Vagina (tissue), 2 donors: Measurements from ENCODE around the gene NEO1. TPM values are rescaled to one million over a fixed set of nuclear protein-coding genes. Genes with fewer than 3 reads are reported as not detected.

Experiments
- DNase-seq, 2 donors: peaks; one replicate each; pipeline ENCODE4 v3.0.0-alpha.2; 2017; ENCODE audit errors: extremely low spot score in 2 of 2
- H3K27ac ChIP-seq: fragments of 200-600 bp; sonication (generic); one replicate; pipeline ENCODE4 v1.5.1; 2019
- H3K27me3 ChIP-seq: fragments of 200-600 bp; sonication (generic); one replicate; pipeline ENCODE4 v1.5.1; 2019
- H3K36me3 ChIP-seq, 2 donors: fragments of 200-600 bp; sonication (generic); one replicate each; pipeline ENCODE4 v1.5.1; 2017 to 2019
- H3K4me1 ChIP-seq: fragments of 200-600 bp; sonication (generic); one replicate; pipeline ENCODE4 v1.5.1; 2019
- H3K4me3 ChIP-seq, 2 donors: fragments of 200-600 bp; sonication (generic); 1 replicate in 1 of 2; 2 replicates in 1 of 2; pipeline ENCODE4 v1.5.1; 2016 to 2019
- H3K9me3 ChIP-seq: fragments of 200-600 bp; sonication (generic); one replicate; pipeline ENCODE4 v1.5.1; 2019
- POLR2A ChIP-seq, 2 donors: fragments of 450-650 bp; IDR thresholded peaks; one replicate each; pipeline ENCODE4 v1.6.1; 2017; ENCODE audit warnings: antibody characterized with exemption in 2 of 2, mild to moderate bottlenecking in 2 of 2, moderate library complexity in 2 of 2
- POLR2AphosphoS5 ChIP-seq, 2 donors: sonication (generic); formaldehyde crosslinking; IDR thresholded peaks; one replicate each; pipeline ENCODE4 v1.9.0; 2017; ENCODE audit warnings: antibody characterized with exemption in 2 of 2, mild to moderate bottlenecking in 2 of 2, low read depth in 1 of 2; ENCODE audit not compliant: insufficient read depth in 1 of 2
- intact Hi-C: fragments of 100-400 bp; cut with DNase I; formaldehyde crosslinking; loops from one replicate; pipeline ENCODE4 v1.15.1; 2023
- total RNA-seq: library from RNA; depleted of rRNA; stranded (reverse); fragments of >200 nt; gene quantifications from one replicate; pipeline ENCODE4 v1.2.3, GENCODE V29; 2016
- TF ChIP-seq, protein P1 (sequence below), 3 experiments: fragments of 450-650 bp in 2 of 3; fragments of 200-600 bp in 1 of 3; sonication (generic) in 1 of 3; IDR thresholded peaks; one replicate each; pipeline ENCODE4 v1.5.1; 2017 to 2019; ENCODE audit warnings: antibody characterized with exemption in 3 of 3, mild to moderate bottlenecking in 2 of 3, moderate library complexity in 2 of 3

NEO1 gene
- total RNA-seq, 1 donor from 2014 or later: 21.9 TPM

DNA sequence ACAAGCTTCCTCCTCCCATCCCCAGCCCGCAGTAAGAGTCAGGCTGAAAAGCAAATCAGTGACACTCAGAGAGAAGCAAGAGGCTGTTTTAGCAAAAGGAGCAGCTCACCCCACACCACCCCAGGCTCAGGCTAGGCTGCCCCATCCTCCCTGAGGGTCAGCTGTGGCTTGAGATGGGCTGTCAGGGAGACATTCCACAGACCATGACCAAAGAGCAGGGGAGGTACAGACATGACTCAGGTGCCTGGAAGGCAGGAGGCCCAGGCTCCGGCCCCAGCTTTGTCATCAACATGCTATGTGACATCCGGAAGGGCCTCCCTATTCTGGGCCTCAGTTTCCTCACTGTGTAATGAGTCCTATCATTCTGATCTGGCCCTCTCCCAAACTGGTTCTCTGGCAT, 291.8 kb downstream of the NEO1 start:
- DNase-seq: no peak
- Histone ChIP-seq H3K27me3 (no peaks in the 10 kb centered on the region), H3K4me3 (no peak overlapping the region), H3K27ac (no peak overlapping the region), H3K36me3 (no peaks in the 10 kb centered on the region), H3K9me3 (no peaks in the 10 kb centered on the region), H3K4me1 (no peaks in the 10 kb centered on the region)
- TF ChIP-seq, protein P1, sequence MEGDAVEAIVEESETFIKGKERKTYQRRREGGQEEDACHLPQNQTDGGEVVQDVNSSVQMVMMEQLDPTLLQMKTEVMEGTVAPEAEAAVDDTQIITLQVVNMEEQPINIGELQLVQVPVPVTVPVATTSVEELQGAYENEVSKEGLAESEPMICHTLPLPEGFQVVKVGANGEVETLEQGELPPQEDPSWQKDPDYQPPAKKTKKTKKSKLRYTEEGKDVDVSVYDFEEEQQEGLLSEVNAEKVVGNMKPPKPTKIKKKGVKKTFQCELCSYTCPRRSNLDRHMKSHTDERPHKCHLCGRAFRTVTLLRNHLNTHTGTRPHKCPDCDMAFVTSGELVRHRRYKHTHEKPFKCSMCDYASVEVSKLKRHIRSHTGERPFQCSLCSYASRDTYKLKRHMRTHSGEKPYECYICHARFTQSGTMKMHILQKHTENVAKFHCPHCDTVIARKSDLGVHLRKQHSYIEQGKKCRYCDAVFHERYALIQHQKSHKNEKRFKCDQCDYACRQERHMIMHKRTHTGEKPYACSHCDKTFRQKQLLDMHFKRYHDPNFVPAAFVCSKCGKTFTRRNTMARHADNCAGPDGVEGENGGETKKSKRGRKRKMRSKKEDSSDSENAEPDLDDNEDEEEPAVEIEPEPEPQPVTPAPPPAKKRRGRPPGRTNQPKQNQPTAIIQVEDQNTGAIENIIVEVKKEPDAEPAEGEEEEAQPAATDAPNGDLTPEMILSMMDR (IDR thresholded peaks at IDR 0.05): no peak
- TF ChIP-seq POLR2AphosphoS5 (IDR thresholded peaks at IDR 0.05; ENCODE audit: insufficient read depth in 1 of 2, low read depth in 1 of 2): no peak
- TF ChIP-seq POLR2A (IDR thresholded peaks at IDR 0.05): no peak
- intact Hi-C loops: no loop called here

DNA sequence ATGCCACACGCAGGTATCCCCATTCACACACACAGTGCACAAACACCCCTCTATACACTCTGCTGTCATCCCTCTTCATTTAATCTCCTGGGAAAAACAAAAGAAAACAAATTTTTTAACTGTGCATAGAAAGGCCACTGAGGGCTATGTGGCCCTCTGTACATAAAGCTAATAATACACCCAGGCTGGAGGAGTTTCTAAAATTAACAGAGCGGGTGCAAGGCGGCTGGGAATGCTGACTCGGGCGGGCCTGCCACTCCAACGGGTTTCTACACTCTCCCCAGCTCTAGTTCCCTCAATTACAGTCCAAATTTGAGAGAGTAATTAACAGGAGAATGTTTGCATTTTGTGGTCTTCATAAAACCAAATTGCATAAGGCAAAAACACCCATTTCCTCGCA, 293.4 kb downstream of the NEO1 start:
- no peak for DNase-seq
- Histone ChIP-seq H3K36me3 (no peaks in the 10 kb centered on the region), H3K4me1 (no peaks in the 10 kb centered on the region), H3K9me3 (no peaks in the 10 kb centered on the region), H3K4me3 (no peak overlapping the region), H3K27me3 (no peaks in the 10 kb centered on the region), H3K27ac (no peak overlapping the region)
- TF ChIP-seq POLR2A (IDR thresholded peaks at IDR 0.05) (no peak), POLR2AphosphoS5 (IDR thresholded peaks at IDR 0.05; ENCODE audit: insufficient read depth in 1 of 2, low read depth in 1 of 2) (no peak)
- TF ChIP-seq, protein P1 (IDR thresholded peaks at IDR 0.05): no peak
- intact Hi-C loops: no loop called here

DNA sequence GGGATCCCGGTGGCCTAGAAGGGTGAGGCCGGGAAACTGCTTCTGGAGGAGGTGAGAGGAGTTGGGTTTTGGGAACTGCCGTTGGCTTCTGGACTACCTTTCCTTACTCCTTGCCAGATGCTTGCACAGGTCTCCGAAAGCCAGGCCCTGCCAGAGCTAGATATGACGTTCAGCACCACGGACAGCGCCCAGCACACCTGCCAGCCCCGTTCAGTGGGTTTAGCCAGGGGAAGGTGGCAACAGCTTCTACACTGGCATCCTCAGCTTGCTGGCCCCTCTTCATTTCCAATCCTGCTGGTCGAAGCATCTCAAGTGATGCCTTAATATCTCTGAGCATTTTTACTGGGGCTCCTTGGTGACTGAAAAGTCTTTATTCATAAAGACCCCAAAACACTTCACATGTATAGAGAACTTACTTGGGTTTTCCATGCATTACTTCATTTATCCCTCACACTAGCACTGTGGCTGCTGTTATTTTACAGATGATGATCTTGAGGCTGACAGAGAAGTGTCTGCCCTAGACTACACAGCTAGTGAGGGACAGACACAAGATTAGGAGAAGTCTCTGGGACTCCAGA, 294.6 kb downstream of the NEO1 start:
- intact Hi-C loops: no loop called here
- TF ChIP-seq POLR2A (IDR thresholded peaks at IDR 0.05) (no peak), POLR2AphosphoS5 (IDR thresholded peaks at IDR 0.05; ENCODE audit: insufficient read depth in 1 of 2, low read depth in 1 of 2) (no peak)
- TF ChIP-seq, protein P1 (IDR thresholded peaks at IDR 0.05): no peak
- Histone ChIP-seq H3K27me3 (no peaks in the 10 kb centered on the region), H3K9me3 (no peaks in the 10 kb centered on the region), H3K4me1 (no peaks in the 10 kb centered on the region), H3K36me3 (no peaks in the 10 kb centered on the region), H3K27ac (no peak overlapping the region), H3K4me3 (no peak overlapping the region)
- no peak for DNase-seq

DNA sequence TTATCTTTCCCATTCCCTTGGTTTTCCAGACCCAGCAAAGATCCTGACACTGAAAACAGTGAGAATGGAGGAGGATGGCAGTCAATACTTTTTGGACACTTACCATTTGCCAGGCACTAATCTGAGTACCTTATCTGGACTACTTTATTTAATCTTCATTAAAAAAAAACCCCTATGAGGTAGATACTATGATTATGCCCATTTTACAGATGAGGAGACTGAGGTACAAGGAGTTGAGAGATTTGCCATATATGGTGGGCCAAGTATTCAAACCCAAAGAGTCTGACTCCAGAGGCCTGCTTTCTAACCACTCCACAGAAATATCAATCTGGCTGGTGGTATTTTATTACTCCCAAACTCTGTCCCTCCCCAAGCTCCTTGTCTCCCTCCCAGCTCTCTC, 296.9 kb downstream of the NEO1 start:
- intact Hi-C loops: no loop called here
- Histone ChIP-seq H3K9me3 (no peaks in the 10 kb centered on the region), H3K27ac (no peak overlapping the region), H3K4me1 (no peaks in the 10 kb centered on the region), H3K4me3 (no peak overlapping the region), H3K27me3 (no peaks in the 10 kb centered on the region), H3K36me3 (no peaks in the 10 kb centered on the region)
- no peak for DNase-seq
- TF ChIP-seq POLR2AphosphoS5 (IDR thresholded peaks at IDR 0.05; ENCODE audit: insufficient read depth in 1 of 2, low read depth in 1 of 2) (no peak), POLR2A (IDR thresholded peaks at IDR 0.05) (no peak)
- TF ChIP-seq, protein P1 (IDR thresholded peaks at IDR 0.05): no peak

DNA sequence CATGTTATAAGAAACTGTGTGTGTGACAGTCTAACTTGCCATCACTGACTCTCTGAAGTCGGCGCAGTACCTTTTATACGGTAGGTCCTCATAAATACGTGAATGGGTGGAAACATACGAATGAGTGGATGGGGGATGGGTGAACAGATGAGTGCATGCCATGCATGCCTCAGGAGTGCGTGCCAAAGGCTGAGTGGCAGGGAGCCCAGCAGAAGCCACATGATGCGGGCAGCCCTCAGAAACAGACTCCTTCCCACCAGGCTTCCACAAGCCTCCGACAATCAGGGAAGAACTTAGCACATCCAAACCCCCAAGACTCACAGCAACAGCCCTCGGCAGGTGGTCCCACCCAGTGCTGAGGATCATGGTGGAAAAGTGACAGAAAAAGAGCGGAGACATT, 299.8 kb downstream of the NEO1 start:
- Histone ChIP-seq H3K9me3 (no peaks in the 10 kb centered on the region), H3K4me1 (no peaks in the 10 kb centered on the region), H3K27me3 (no peaks in the 10 kb centered on the region), H3K4me3 (no peak overlapping the region), H3K27ac (no peak overlapping the region), H3K36me3 (no peaks in the 10 kb centered on the region)
- DNase-seq: no peak
- intact Hi-C loops: no loop called here
- TF ChIP-seq, protein P1 (IDR thresholded peaks at IDR 0.05): no peak
- TF ChIP-seq POLR2AphosphoS5 (IDR thresholded peaks at IDR 0.05; ENCODE audit: insufficient read depth in 1 of 2, low read depth in 1 of 2): no peak
- TF ChIP-seq POLR2A (IDR thresholded peaks at IDR 0.05): no peak
